ENCODE data around the gene SLC4A8. TPM values are rescaled to one million over a fixed set of nuclear protein-coding genes. Genes with fewer than 3 reads are reported as not detected.

Gene SLC4A8
- total RNA-seq, 4 donors from 2014 or later = 0.04 to 0.22 (median 0.15) TPM

- WGBS, 2 donors = 80 to 97% methylated on average over 3 of the region's 3 CpGs
- no peaks in the 10 kb centered on the region for H3K9me3 ChIP-seq
- DNase-seq = no peak
- no peaks in the 10 kb centered on the region for H3K36me3 ChIP-seq
- intact Hi-C loops (cut with DNase I) = no loop called here
- no peak overlapping the region for H3K27ac ChIP-seq
- H3K4me1 ChIP-seq = no peaks in the 10 kb centered on the region
- TF ChIP-seq POLR2A (IDR thresholded peaks at IDR 0.05) = no peak
- no peak for TF ChIP-seq CTCF (IDR thresholded peaks at IDR 0.05)
- no peaks in the 10 kb centered on the region for H3K27me3 ChIP-seq
- H3K4me3 ChIP-seq = no peak overlapping the region
Observed at GRCh38 chr12:51484119-51484518, 59.5 kb downstream of the SLC4A8 start.

- Histone ChIP-seq H3K36me3 (no peaks in the 10 kb centered on the region), H3K27ac (no peak overlapping the region), H3K27me3 (no peaks in the 10 kb centered on the region), H3K9me3 (no peaks in the 10 kb centered on the region), H3K4me1 (no peaks in the 10 kb centered on the region), H3K4me3 (no peak overlapping the region)
- no peak for DNase-seq
- TF ChIP-seq CTCF (IDR thresholded peaks at IDR 0.05) (no peak), POLR2A (IDR thresholded peaks at IDR 0.05) (no peak)
- intact Hi-C loops (cut with DNase I) = no loop called here
Observed at GRCh38 chr12:51488281-51488680, 63.6 kb downstream of the SLC4A8 start.

GRCh38 chr12:51493281-51493680, 68.7 kb downstream of the SLC4A8 start:
- Histone ChIP-seq H3K27ac (no peak overlapping the region), H3K9me3 (no peaks in the 10 kb centered on the region), H3K36me3 (no peaks in the 10 kb centered on the region), H3K4me1 (no peaks in the 10 kb centered on the region), H3K27me3 (no peaks in the 10 kb centered on the region), H3K4me3 (no peak overlapping the region)
- no peak for TF ChIP-seq POLR2A (IDR thresholded peaks at IDR 0.05)
- intact Hi-C loops (cut with DNase I) = no loop called here
- WGBS, 2 donors = 51 to 62% methylated on average over 2 of the region's 2 CpGs
- DNase-seq = no peak

GRCh38 chr12:51496895-51497294, 72.3 kb downstream of the SLC4A8 start:
- Histone ChIP-seq H3K9me3 (no peaks in the 10 kb centered on the region), H3K4me1 (no peaks in the 10 kb centered on the region), H3K4me3 (no peak overlapping the region), H3K36me3 (no peaks in the 10 kb centered on the region), H3K27ac (no peak overlapping the region), H3K27me3 (no peaks in the 10 kb centered on the region)
- TF ChIP-seq CTCF (IDR thresholded peaks at IDR 0.05) (no peak), POLR2A (IDR thresholded peaks at IDR 0.05) (no peak)
- DNase-seq = no peak
- intact Hi-C loops (cut with DNase I) = no loop called here
- 77 to 100% methylated on average over 2 of the region's 2 CpGs for WGBS, 2 donors

GRCh38 chr12:51504851-51505250, 80.2 kb downstream of the SLC4A8 start:
- 67 to 69% methylated on average over 3 of the region's 3 CpGs for WGBS, 2 donors
- Histone ChIP-seq H3K4me3 (no peak overlapping the region), H3K4me1 (no peaks in the 10 kb centered on the region), H3K36me3 (no peaks in the 10 kb centered on the region), H3K9me3 (no peaks in the 10 kb centered on the region), H3K27ac (no peak overlapping the region), H3K27me3 (no peaks in the 10 kb centered on the region)
- intact Hi-C loops (cut with DNase I) = no loop called here
- no peak for DNase-seq
- TF ChIP-seq POLR2A (IDR thresholded peaks at IDR 0.05) (no peak), CTCF (IDR thresholded peaks at IDR 0.05) (no peak)

- Histone ChIP-seq H3K36me3 (no peaks in the 10 kb centered on the region), H3K9me3 (no peaks in the 10 kb centered on the region), H3K27ac (no peak overlapping the region), H3K27me3 (no peaks in the 10 kb centered on the region), H3K4me3 (no peak overlapping the region), H3K4me1 (no peaks in the 10 kb centered on the region)
- 69 to 86% methylated on average over 6 of the region's 6 CpGs for WGBS, 2 donors
- intact Hi-C loops (cut with DNase I) = no loop called here
- TF ChIP-seq POLR2A (IDR thresholded peaks at IDR 0.05) (no peak), CTCF (IDR thresholded peaks at IDR 0.05) (no peak)
- no peak for DNase-seq
Observed at GRCh38 chr12:51505360-51506105, 80.9 kb downstream of the SLC4A8 start.

Data from esophagus squamous epithelium (tissue), 5 donors.